GM23338 (cell line): Measurements from ENCODE around the gene TRIM25. TPM values are rescaled to one million over a fixed set of nuclear protein-coding genes. Genes with fewer than 3 reads are reported as not detected.

Experiments
- ATAC-seq: fragments of 200-7000 bp; cut with Tn5 transposase; 3 replicates; pipeline ENCODE4 v1.9.1; 2020
- DNase-seq: peaks from one replicate; pipeline ENCODE4 v3.0.0-alpha.2; 2015; ENCODE audit warnings: low spot score
- H2AFZ ChIP-seq: fragments of 200-600 bp; sonication (generic); 2 replicates; pipeline ENCODE4 v1.8.0; 2016; ENCODE audit warnings: antibody characterized with exemption, mild to moderate bottlenecking, moderate library complexity
- H3F3A ChIP-seq: fragments of 200-600 bp; sonication (generic); replicated peaks from 2 replicates; pipeline ENCODE4 v1.8.0; 2017; ENCODE audit warnings: antibody characterized with exemption, mixed run types, low read depth
- H3K27ac ChIP-seq: fragments of 200-600 bp; sonication (generic); 2 replicates; pipeline ENCODE4 v1.6.1; 2016; ENCODE audit warnings: low read depth
- H3K27me3 ChIP-seq: fragments of 200-600 bp; sonication (generic); 2 replicates; pipeline ENCODE4 v1.8.0; 2016; ENCODE audit warnings: mild to moderate bottlenecking, mixed run types, moderate library complexity; ENCODE audit not compliant: insufficient read depth
- H3K36me3 ChIP-seq: fragments of 200-600 bp; sonication (generic); 2 replicates; pipeline ENCODE4 v1.8.0; 2016; ENCODE audit warnings: mild to moderate bottlenecking; ENCODE audit not compliant: insufficient read depth
- H3K4me1 ChIP-seq: fragments of 200-600 bp; sonication (generic); 2 replicates; pipeline ENCODE4 v1.8.0; 2016; ENCODE audit warnings: mild to moderate bottlenecking, moderate library complexity; ENCODE audit not compliant: insufficient read depth
- H3K4me2 ChIP-seq: fragments of 200-600 bp; sonication (generic); 2 replicates; pipeline ENCODE4 v1.7.1; 2017; ENCODE audit warnings: mixed run types
- H3K4me3 ChIP-seq: fragments of 200-600 bp; sonication (generic); 2 replicates; pipeline ENCODE4 v1.6.1; 2016; ENCODE audit warnings: mixed run types
- H3K79me2 ChIP-seq: fragments of 200-600 bp; sonication (generic); replicated peaks from 2 replicates; pipeline ENCODE4 v1.8.0; 2017; ENCODE audit warnings: mild to moderate bottlenecking; ENCODE audit not compliant: insufficient read depth
- H3K9me2 ChIP-seq: fragments of 200-600 bp; sonication (generic); 2 replicates; pipeline ENCODE4 v1.8.0; 2017; ENCODE audit not compliant: insufficient read depth
- H4K20me1 ChIP-seq: fragments of 200-600 bp; sonication (generic); replicated peaks from 2 replicates; pipeline ENCODE4 v1.8.0; 2017; ENCODE audit warnings: mild to moderate bottlenecking; ENCODE audit not compliant: insufficient read depth
- H3K27ac Mint-ChIP-seq: 2 replicates; pipeline ENCODE4 v1.8.0; 2020; ENCODE audit warnings: inconsistent platforms, mild to moderate bottlenecking, moderate library complexity, mixed read lengths
- H3K27me3 Mint-ChIP-seq: 3 replicates; pipeline ENCODE4 v1.8.0; 2022; ENCODE audit warnings: low read depth, mild to moderate bottlenecking, moderate library complexity, mixed read lengths, inconsistent platforms; ENCODE audit not compliant: insufficient read depth, poor library complexity
- H3K36me3 Mint-ChIP-seq: 3 replicates; pipeline ENCODE4 v1.8.0; 2021; ENCODE audit warnings: low read depth, mild to moderate bottlenecking, inconsistent platforms, moderate library complexity, mixed read lengths
- H3K4me1 Mint-ChIP-seq: 3 replicates; pipeline ENCODE4 v1.8.0; 2020; ENCODE audit warnings: mild to moderate bottlenecking, inconsistent platforms, mixed read lengths
- H3K4me3 Mint-ChIP-seq: 3 replicates; pipeline ENCODE4 v1.8.0; 2021; ENCODE audit warnings: moderate library complexity, mild to moderate bottlenecking, inconsistent platforms, mixed read lengths
- H3K9me3 Mint-ChIP-seq: 3 replicates; pipeline ENCODE4 v1.8.0; 2020; ENCODE audit warnings: moderate library complexity, mild to moderate bottlenecking, inconsistent platforms, mixed read lengths
- CREB1 ChIP-seq: fragments of 250-450 bp; sonication (Bioruptor Pico); IDR thresholded peaks from 2 replicates; pipeline ENCODE4 v1.5.0; 2020; ENCODE audit warnings: low read depth, mild to moderate bottlenecking, moderate library complexity
- ETS1 ChIP-seq: IDR thresholded peaks from 2 replicates; pipeline ENCODE4 v1.6.1; 2016; ENCODE audit warnings: antibody characterized with exemption
- EZH2 ChIP-seq: fragments of 200-600 bp; sonication (generic); IDR thresholded peaks from one replicate; pipeline ENCODE4 v1.8.0; 2017; ENCODE audit warnings: antibody characterized with exemption, mild to moderate bottlenecking, low read depth; ENCODE audit not compliant: unreplicated experiment
- EZH2phosphoT487 ChIP-seq: fragments of 200-600 bp; sonication (generic); IDR thresholded peaks from one replicate; pipeline ENCODE4 v1.8.1; 2018; ENCODE audit warnings: antibody characterized with exemption; ENCODE audit not compliant: unreplicated experiment
- JUNB ChIP-seq: IDR thresholded peaks from one replicate; pipeline ENCODE4 v1.6.1; 2016; ENCODE audit warnings: antibody characterized with exemption; ENCODE audit not compliant: unreplicated experiment
- NANOG ChIP-seq: IDR thresholded peaks from 2 replicates; pipeline ENCODE4 v1.6.1; 2016; ENCODE audit warnings: antibody characterized with exemption, borderline replicate concordance
- POLR2AphosphoS5 ChIP-seq: IDR thresholded peaks from 2 replicates; pipeline ENCODE4 v1.6.1; 2016; ENCODE audit warnings: antibody characterized with exemption, low read depth
- REST ChIP-seq: IDR thresholded peaks from one replicate; pipeline ENCODE4 v1.6.1; 2018; ENCODE audit warnings: antibody characterized with exemption; ENCODE audit not compliant: unreplicated experiment
- STAT1 ChIP-seq: IDR thresholded peaks from one replicate; pipeline ENCODE4 v1.6.1; 2016; ENCODE audit warnings: antibody characterized with exemption; ENCODE audit not compliant: unreplicated experiment
- ZNF114 ChIP-seq: fragments of 250-450 bp; sonication (Bioruptor Pico); IDR thresholded peaks from 2 replicates; pipeline ENCODE4 v1.5.0; 2020; ENCODE audit warnings: mild to moderate bottlenecking, moderate library complexity
- ZNF331 ChIP-seq: fragments of 250-450 bp; sonication (Bioruptor Pico); IDR thresholded peaks from 2 replicates; pipeline ENCODE4 v1.5.0; 2020; ENCODE audit warnings: low read depth, mild to moderate bottlenecking, moderate library complexity
- ZNF462 ChIP-seq: fragments of 250-450 bp; sonication (Bioruptor Pico); IDR thresholded peaks from 2 replicates; pipeline ENCODE4 v1.5.0; 2020; ENCODE audit warnings: mild to moderate bottlenecking, moderate library complexity
- polyA plus RNA-seq: library from polyadenylated mRNA; unstranded; fragments of >200 nt; fragmentation: Nextera tagmentation; extraction: Ambion mirVana; gene quantifications from 2 replicates; pipeline ENCODE4 v1.2.1, GENCODE V29; 2016
- total RNA-seq: library from RNA; depleted of rRNA; stranded (reverse); fragments of >200 nt; shearing (Covaris generic); gene quantifications from 2 replicates; pipeline ENCODE4 v1.2.3, GENCODE V29; 2014
- TF ChIP-seq, protein P1 (sequence below), 2 experiments: fragments of 200-600 bp in 1 of 2; sonication (generic) in 1 of 2; conservative IDR thresholded peaks; 2 replicates each; pipeline versions ENCODE4 v1.5.1 to v1.6.1; 2016 to 2017; ENCODE audit warnings: antibody characterized with exemption in 2 of 2, low read depth in 2 of 2, mild to moderate bottlenecking in 2 of 2, moderate library complexity in 1 of 2

Gene TRIM25
- total and polyA plus RNA-seq, 2 experiments from 2014 or later = 19.6 to 36.2 TPM

DNA sequence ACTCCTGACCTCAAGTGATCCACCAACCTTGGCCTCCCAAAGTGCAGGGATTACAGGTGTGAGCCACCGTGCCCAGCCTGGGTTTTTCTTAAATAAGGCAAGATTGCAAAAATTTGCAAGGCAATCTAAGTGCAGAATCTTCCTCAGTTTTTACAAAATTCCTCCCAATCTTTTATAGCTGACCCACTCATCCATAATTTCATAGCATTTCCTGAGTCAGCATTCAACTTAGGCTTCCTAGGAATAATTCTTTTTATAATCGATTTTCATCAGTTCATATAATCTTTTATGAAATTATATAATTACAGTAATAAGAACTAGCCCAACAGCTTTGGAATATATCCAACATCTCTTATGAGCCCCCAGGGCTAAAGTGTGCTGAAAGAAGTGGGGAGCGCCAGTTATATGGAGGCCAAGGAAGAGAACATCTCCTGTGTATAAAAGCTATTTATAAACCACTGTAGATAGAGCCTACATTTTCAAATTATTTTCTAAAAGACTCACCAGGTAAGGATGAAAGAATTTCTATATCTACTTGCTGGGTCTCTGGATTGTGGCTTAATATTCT lies 32.2 kb upstream of the TRIM25 start:
- no peak overlapping the region for H2AFZ ChIP-seq
- H3K79me2 ChIP-seq = no peaks in the 10 kb centered on the region; the same call in 1 of the 2 replicates
- Mint-ChIP-seq H3K4me1 (no peaks in the 10 kb centered on the region), H3K27ac (no peak overlapping the region), H3K27me3 (no peaks in the 10 kb centered on the region), H3K9me3 (no peaks in the 10 kb centered on the region), H3K4me3 (no peak overlapping the region), H3K36me3 (peaks cover 79% of the 10 kb centered on the region)
- H3K27me3 ChIP-seq = no peaks in the 10 kb centered on the region
- H3K27ac ChIP-seq = no peak overlapping the region
- no peaks in the 10 kb centered on the region for H3K9me2 ChIP-seq
- no peaks in the 10 kb centered on the region for H3K4me1 ChIP-seq
- no peaks in the 10 kb centered on the region for H3F3A ChIP-seq
- H3K4me3 ChIP-seq = no peak overlapping the region
- ATAC-seq (no peak), DNase-seq (no peak)
- H3K4me2 ChIP-seq = no peak overlapping the region
- TF ChIP-seq ETS1 (no peak), EZH2 (no peak), ZNF462 (CRISPR knock-in tag) (no peak), ZNF114 (no peak), CREB1 (no peak), REST (no peak), JUNB (no peak), ZNF331 (CRISPR knock-in tag) (no peak), EZH2phosphoT487 (no peak), STAT1 (no peak), POLR2AphosphoS5 (no peak), NANOG (no peak)
- TF ChIP-seq, protein P1, sequence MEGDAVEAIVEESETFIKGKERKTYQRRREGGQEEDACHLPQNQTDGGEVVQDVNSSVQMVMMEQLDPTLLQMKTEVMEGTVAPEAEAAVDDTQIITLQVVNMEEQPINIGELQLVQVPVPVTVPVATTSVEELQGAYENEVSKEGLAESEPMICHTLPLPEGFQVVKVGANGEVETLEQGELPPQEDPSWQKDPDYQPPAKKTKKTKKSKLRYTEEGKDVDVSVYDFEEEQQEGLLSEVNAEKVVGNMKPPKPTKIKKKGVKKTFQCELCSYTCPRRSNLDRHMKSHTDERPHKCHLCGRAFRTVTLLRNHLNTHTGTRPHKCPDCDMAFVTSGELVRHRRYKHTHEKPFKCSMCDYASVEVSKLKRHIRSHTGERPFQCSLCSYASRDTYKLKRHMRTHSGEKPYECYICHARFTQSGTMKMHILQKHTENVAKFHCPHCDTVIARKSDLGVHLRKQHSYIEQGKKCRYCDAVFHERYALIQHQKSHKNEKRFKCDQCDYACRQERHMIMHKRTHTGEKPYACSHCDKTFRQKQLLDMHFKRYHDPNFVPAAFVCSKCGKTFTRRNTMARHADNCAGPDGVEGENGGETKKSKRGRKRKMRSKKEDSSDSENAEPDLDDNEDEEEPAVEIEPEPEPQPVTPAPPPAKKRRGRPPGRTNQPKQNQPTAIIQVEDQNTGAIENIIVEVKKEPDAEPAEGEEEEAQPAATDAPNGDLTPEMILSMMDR (conservative IDR thresholded peaks at IDR 0.05; ENCODE audit: low read depth in 2 of 2) = no peak
- H3K36me3 ChIP-seq = 0 out of 2 replicates have a peak, but pooled peaks cover 17% of the 10 kb centered on the region
- H4K20me1 ChIP-seq = no peaks in the 10 kb centered on the region; the same call in 1 of the 2 replicates
